ENCODE results near the gene TMEM150B. TPM values are rescaled to one million over a fixed set of nuclear protein-coding genes. Genes with fewer than 3 reads are reported as not detected.

TMEM150B gene
- total and polyA plus RNA-seq, 2 donors (not counting 3 experiments of a cell fraction or from before 2014, with no cell fraction given) = not detected

- no peak overlapping the region for H3K4me2 ChIP-seq (ENCODE audit: insufficient read depth, low read length)
- H3K9me1 ChIP-seq (replicated peaks; ENCODE audit: control insufficient read depth, extremely low read depth, insufficient read depth, low read length) = no peaks in the 10 kb centered on the region
- no peaks in the 10 kb centered on the region for H4K20me1 ChIP-seq (replicated peaks; ENCODE audit: control insufficient read depth, extremely low read depth, insufficient read depth, low read length)
- no peak overlapping the region for H3K27ac ChIP-seq (ENCODE audit: insufficient read depth, low read depth, low read length)
- no peaks in the 10 kb centered on the region for H3K79me2 ChIP-seq (ENCODE audit: control insufficient read depth, insufficient read depth, low read length)
- no peak for FAIRE-seq
- intact Hi-C loops (cut with micrococcal nuclease) (no loop called here), dilution Hi-C loops (cut with MboI; ENCODE audit: extremely low pct_ligation_motif_present, low sequenced_read_pairs) (no loop called here)
- no peaks in the 10 kb centered on the region for H3K36me3 ChIP-seq (ENCODE audit: control insufficient read depth in 2 of 2, extremely low read depth in 1 of 2, insufficient read depth in 2 of 2, low read length in 2 of 2)
- H3K9ac ChIP-seq (replicated peaks; ENCODE audit: extremely low read depth, insufficient read depth, low read length) = no peak overlapping the region
- H3K27me3 ChIP-seq (ENCODE audit: control insufficient read depth in 2 of 2, insufficient read depth in 2 of 2, low read length in 2 of 2) = no peaks in the 10 kb centered on the region
- DNase-seq (ENCODE audit: low read depth, low spot score) = no peak
- no peak overlapping the region for H2AFZ ChIP-seq (ENCODE audit: low read depth, low read length)
- no peaks in the 10 kb centered on the region for H3K9me3 ChIP-seq (replicated peaks; ENCODE audit: control insufficient read depth, insufficient read depth, low read length)
- no TSS peak for BruUV-seq (replicated peaks)
- no peak for TF ChIP-seq FOS (IDR thresholded peaks at IDR 0.05; ENCODE audit: borderline replicate concordance, insufficient read depth, low read length)
- no peak for TF ChIP-seq POLR2A (IDR thresholded peaks at IDR 0.05; ENCODE audit: low read depth, low read length)
- TF ChIP-seq MYC (IDR thresholded peaks at IDR 0.05; ENCODE audit: low read depth, low read length) = no peak
- no peak for TF ChIP-seq MAX (IDR thresholded peaks at IDR 0.05; ENCODE audit: insufficient read depth, insufficient read length)
- TF ChIP-seq EZH2 (IDR thresholded peaks at IDR 0.05; ENCODE audit: borderline replicate concordance, low read depth, low read length, severe bottlenecking) = no peak
- TF ChIP-seq CTCF (IDR thresholded peaks at IDR 0.05; ENCODE audit: extremely low read depth in 1 of 2, insufficient read depth in 1 of 2, low read depth in 1 of 2, low read length in 2 of 2) = no peak
- no peak for TF ChIP-seq JUN (IDR thresholded peaks at IDR 0.05; ENCODE audit: borderline replicate concordance, insufficient read depth, insufficient read length, low read depth)
- no peak for TF ChIP-seq POLR2AphosphoS5 (IDR thresholded peaks at IDR 0.05; ENCODE audit: insufficient read depth, low read depth, low read length)
- no peak for TF ChIP-seq GATA2 (IDR thresholded peaks at IDR 0.05; ENCODE audit: insufficient read depth, insufficient read length, low read depth, low read length)
- ChIA-PET CTCF (interaction anchor here (1.5 kb wide), 1 partner anchor 18 kb away, joined by 4 read pairs; no protein-coding TSS in a partner anchor), POLR2A (interaction anchor here (0.9 kb wide), 1 partner anchor 98 kb away, joined by 3 read pairs; the partner anchor contains the start of gene UBE2S)
- H3K4me1 ChIP-seq (ENCODE audit: control insufficient read depth, extremely low read depth, insufficient read depth, low read length) = no peaks in the 10 kb centered on the region
- H3K4me3 ChIP-seq (replicated peaks in 1 of 3; ENCODE audit: insufficient read depth in 1 of 3, low read depth in 1 of 3, low read length in 3 of 3) = no peak overlapping the region
Measured at GRCh38 chr19:55309448-55309847, 15.7 kb downstream of the TMEM150B start.
